Progenitor cell of endocrine pancreas (in vitro differentiated cells): ENCODE data around the gene VPS26B. TPM values are rescaled to one million over a fixed set of nuclear protein-coding genes. Genes with fewer than 3 reads are reported as not detected.
"Not testable (repeated sequence)": the region's sequence is repeated elsewhere in the genome, so short reads cannot be mapped to it uniquely, and the experiment has no call there.

Source experiments
- DNase-seq: peaks from one replicate; pipeline ENCODE4 v3.0.0; 2021; ENCODE audit warnings: low spot score; ENCODE audit not compliant: unreplicated experiment
- H3K27ac Mint-ChIP-seq: 2 replicates; pipeline ENCODE4 v1.8.0; 2021; ENCODE audit warnings: mild to moderate bottlenecking, moderate library complexity, mixed read lengths
- H3K27me3 Mint-ChIP-seq: 2 replicates; pipeline ENCODE4 v1.8.0; 2021; ENCODE audit warnings: mixed read lengths
- H3K36me3 Mint-ChIP-seq: 2 replicates; pipeline ENCODE4 v1.8.0; 2022; ENCODE audit warnings: mixed read lengths; ENCODE audit not compliant: insufficient read depth
- H3K4me1 Mint-ChIP-seq: 2 replicates; pipeline ENCODE4 v1.8.0; 2021; ENCODE audit warnings: low read depth, mixed read lengths
- H3K4me3 Mint-ChIP-seq: 2 replicates; pipeline ENCODE4 v1.8.0; 2021; ENCODE audit warnings: low read depth, mild to moderate bottlenecking, moderate library complexity, mixed read lengths
- H3K9me3 Mint-ChIP-seq: 2 replicates; pipeline ENCODE4 v1.8.0; 2021; ENCODE audit warnings: low read depth, mixed read lengths
- CTCF ChIP-seq: fragments of 200-600 bp; sonication (generic); IDR thresholded peaks from one replicate; pipeline ENCODE4 v1.5.0; 2021; ENCODE audit warnings: antibody characterized with exemption, mild to moderate bottlenecking; ENCODE audit not compliant: unreplicated experiment
- total RNA-seq: library from RNA; stranded (reverse); gene quantifications from 2 replicates; pipeline ENCODE4 v1.2.1, GENCODE V29; 2021

Gene VPS26B
- total RNA-seq, 1 donor from 2014 or later = 39.6 TPM

GRCh38 chr11:134282121-134283045 lies 57.9 kb downstream of the VPS26B start:
- no peak for DNase-seq
- Mint-ChIP-seq H3K4me1 (peaks cover under 1% of the 10 kb centered on the region), H3K4me3 (no peak overlapping the region), H3K27ac (peak overlapping the region; percentile 31), H3K27me3 (peaks cover 49% of the 10 kb centered on the region), H3K36me3 (no peaks in the 10 kb centered on the region), H3K9me3 (no peaks in the 10 kb centered on the region)
- no peak for TF ChIP-seq CTCF

GRCh38 chr11:134283461-134284230 lies 59.2 kb downstream of the VPS26B start:
- Mint-ChIP-seq H3K4me3 (no peak overlapping the region), H3K27me3 (peaks cover 42% of the 10 kb centered on the region), H3K4me1 (no peaks in the 10 kb centered on the region), H3K9me3 (no peaks in the 10 kb centered on the region), H3K27ac (no peak overlapping the region), H3K36me3 (no peaks in the 10 kb centered on the region)
- DNase-seq = no peak
- TF ChIP-seq CTCF = no peak

- H3K9me3 Mint-ChIP-seq, DNase-seq, H3K4me1 Mint-ChIP-seq, H3K27ac Mint-ChIP-seq, H3K36me3 Mint-ChIP-seq, H3K4me3 Mint-ChIP-seq: not testable (repeated sequence)
- H3K27me3 Mint-ChIP-seq = peaks cover 39% of the 10 kb centered on the region
Observed at GRCh38 chr11:134284349-134284748, 59.9 kb downstream of the VPS26B start.

GRCh38 chr11:134287561-134287960 lies 63.1 kb downstream of the VPS26B start:
- Mint-ChIP-seq H3K4me3 (no peak overlapping the region), H3K27me3 (peaks cover 18% of the 10 kb centered on the region), H3K27ac (no peak overlapping the region), H3K36me3 (no peaks in the 10 kb centered on the region), H3K9me3 (no peaks in the 10 kb centered on the region), H3K4me1 (no peaks in the 10 kb centered on the region)
- TF ChIP-seq CTCF = no peak
- DNase-seq = no peak

GRCh38 chr11:134288486-134288885 lies 64.0 kb downstream of the VPS26B start:
- Mint-ChIP-seq H3K4me1 (no peaks in the 10 kb centered on the region), H3K27me3 (peaks cover 22% of the 10 kb centered on the region), H3K9me3 (no peaks in the 10 kb centered on the region), H3K4me3 (no peak overlapping the region), H3K27ac (no peak overlapping the region), H3K36me3 (no peaks in the 10 kb centered on the region)
- TF ChIP-seq CTCF = no peak
- no peak for DNase-seq
